Daoy (cell line): Measurements from ENCODE around the gene UBE2D2. TPM values are rescaled to one million over a fixed set of nuclear protein-coding genes. Genes with fewer than 3 reads are reported as not detected.

Source experiments
- DNase-seq: peaks from one replicate; pipeline ENCODE4 v3.0.0-alpha.2; 2015; ENCODE audit warnings: low read depth
- total RNA-seq: library from RNA; depleted of rRNA; stranded (reverse); fragments of >200 nt; shearing (Covaris generic); gene quantifications from 2 replicates; pipeline ENCODE4 v1.2.3, GENCODE V29; 2014; rRNA removed

Gene UBE2D2
- total RNA-seq, 1 experiment from 2014 or later, result 99.5 TPM

DNA sequence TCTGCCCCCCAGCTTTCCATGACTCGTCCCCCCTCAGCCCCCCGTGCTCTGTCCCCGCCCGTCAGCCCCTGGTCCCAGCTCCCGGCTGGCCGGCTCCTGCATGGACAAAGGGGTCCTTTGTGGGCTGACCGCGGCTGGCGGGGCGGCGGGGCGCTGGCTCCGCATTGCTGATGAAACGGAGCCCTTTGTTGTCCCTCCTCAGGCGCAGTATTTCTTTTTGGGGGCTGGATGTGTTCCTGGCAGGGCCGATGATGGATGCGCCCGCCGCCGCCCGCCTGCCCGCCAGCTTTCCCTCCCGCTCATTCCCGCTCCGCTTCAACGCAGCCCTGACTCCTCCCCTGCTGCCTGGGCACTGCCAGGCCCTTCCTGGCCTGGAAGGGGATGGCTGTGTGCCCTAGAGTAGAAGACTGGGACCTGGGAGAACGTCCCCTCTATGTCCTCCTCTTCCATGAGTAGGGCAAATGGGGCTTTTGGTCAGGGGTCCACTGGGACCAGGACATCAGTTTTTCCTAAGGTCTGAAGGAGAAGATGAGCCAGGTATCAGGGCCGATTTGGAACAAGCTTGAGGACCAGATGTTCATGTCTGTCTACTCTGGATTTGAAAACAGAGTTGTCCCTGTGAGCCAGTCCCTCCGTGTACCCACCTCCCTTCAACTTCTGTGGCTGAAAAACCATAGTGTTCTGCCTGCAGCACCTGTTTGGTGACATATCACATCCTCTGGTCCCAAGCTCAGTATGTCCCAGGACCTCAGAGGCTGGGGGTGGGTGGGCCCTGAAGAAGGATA lies 116.0 kb downstream of the UBE2D2 start:
- DNase-seq, result no peak

Other genes with a start within 250 kb of the UBE2D2 start
- gene PAIP2, start 219.5 kb upstream of the UBE2D2 start, total RNA-seq, result 94.9 and 102 TPM in 2 replicates
- gene SLC23A1, start 178.0 kb upstream of the UBE2D2 start, total RNA-seq, result not detected in 2 replicates
- gene MZB1, start 171.4 kb upstream of the UBE2D2 start, total RNA-seq, result not detected in 2 replicates
- gene PROB1, start 166.2 kb upstream of the UBE2D2 start, total RNA-seq, result 0.09 and 0.17 TPM in 2 replicates
- 4.9 and 28.9 TPM in 2 replicates for gene SPATA24, start 157.2 kb upstream of the UBE2D2 start, total RNA-seq
- gene DNAJC18, start 121.8 kb upstream of the UBE2D2 start, total RNA-seq, result 5.6 and 11.8 TPM in 2 replicates
- 0.23 and 2.4 TPM in 2 replicates for gene ECSCR, start 98.6 kb upstream of the UBE2D2 start, total RNA-seq
- not detected in 2 replicates for gene SMIM33, start 90.3 kb upstream of the UBE2D2 start, total RNA-seq
- 8.2 and 9.0 TPM in 2 replicates for gene STING1, start 78.6 kb upstream of the UBE2D2 start, total RNA-seq
- 199 and 205 TPM in 2 replicates for gene CXXC5, start 87.0 kb downstream of the UBE2D2 start, total RNA-seq
- gene PSD2, start 234.5 kb downstream of the UBE2D2 start, total RNA-seq, result 0.18 and 0.40 TPM in 2 replicates